GM18867 (cell line): ENCODE data around the gene GRIK1.

Experiments used
- ATAC-seq: cut with Tn5 transposase; IDR thresholded peaks from one replicate; pipeline ENCODE4 v1.9.1; 2021; ENCODE audit warnings: mild to moderate bottlenecking, moderate library complexity; ENCODE audit not compliant: unreplicated experiment

GRIK1 gene

GRCh38 chr21:29787361-29787909, 152.4 kb downstream of the GRIK1 start:
- no peak for ATAC-seq

- ATAC-seq, result no peak
Measured at GRCh38 chr21:29786496-29787360, 153.1 kb downstream of the GRIK1 start.

- no peak for ATAC-seq
Measured at GRCh38 chr21:29777160-29777559, 162.6 kb downstream of the GRIK1 start.

- no peak for ATAC-seq
Measured at GRCh38 chr21:29775462-29775861, 164.3 kb downstream of the GRIK1 start.

- ATAC-seq, result no peak
Measured at GRCh38 chr21:29771491-29772066, 168.2 kb downstream of the GRIK1 start.

GRCh38 chr21:29763674-29764073, 176.1 kb downstream of the GRIK1 start:
- no peak for ATAC-seq

- ATAC-seq, result no peak
Measured at GRCh38 chr21:29762570-29763082, 177.2 kb downstream of the GRIK1 start.

GRCh38 chr21:29753216-29753615, 186.6 kb downstream of the GRIK1 start:
- no peak for ATAC-seq

- no peak for ATAC-seq
Measured at GRCh38 chr21:29751473-29752185, 188.2 kb downstream of the GRIK1 start.

- ATAC-seq, result no peak
Measured at GRCh38 chr21:29749957-29750356, 189.8 kb downstream of the GRIK1 start.

- ATAC-seq, result no peak
Measured at GRCh38 chr21:29749223-29749622, 190.6 kb downstream of the GRIK1 start.

- no peak for ATAC-seq
Measured at GRCh38 chr21:29748391-29749167, 191.2 kb downstream of the GRIK1 start.

- no peak for ATAC-seq
Measured at GRCh38 chr21:29741761-29742160, 198.0 kb downstream of the GRIK1 start.

GRCh38 chr21:29739176-29739575, 200.6 kb downstream of the GRIK1 start:
- ATAC-seq, result no peak

- no peak for ATAC-seq
Measured at GRCh38 chr21:29738730-29739129, 201.1 kb downstream of the GRIK1 start.

GRCh38 chr21:29737186-29737585, 202.6 kb downstream of the GRIK1 start:
- no peak for ATAC-seq

- no peak for ATAC-seq
Measured at GRCh38 chr21:29730281-29730680, 209.5 kb downstream of the GRIK1 start.

GRCh38 chr21:29726044-29726443, 213.8 kb downstream of the GRIK1 start:
- ATAC-seq, result no peak

GRCh38 chr21:29725025-29725736, 214.6 kb downstream of the GRIK1 start:
- no peak for ATAC-seq

- no peak for ATAC-seq
Measured at GRCh38 chr21:29721964-29722363, 217.8 kb downstream of the GRIK1 start.
